K562 treated with DMSO at 1 percent for 24 hours (cell line): ENCODE data around the gene ANKRD31. TPM values are rescaled to one million over a fixed set of nuclear protein-coding genes. Genes with fewer than 3 reads are reported as not detected.

ENCODE experiments used
- total RNA-seq: library from RNA; unstranded; fragments of 300-600 nt; gene quantifications from 2 replicates; pipeline ENCODE4 v1.2.3, GENCODE V29; 2022; ENCODE audit warnings: low read depth; ENCODE audit not compliant: insufficient read depth

Gene ANKRD31, protein sequence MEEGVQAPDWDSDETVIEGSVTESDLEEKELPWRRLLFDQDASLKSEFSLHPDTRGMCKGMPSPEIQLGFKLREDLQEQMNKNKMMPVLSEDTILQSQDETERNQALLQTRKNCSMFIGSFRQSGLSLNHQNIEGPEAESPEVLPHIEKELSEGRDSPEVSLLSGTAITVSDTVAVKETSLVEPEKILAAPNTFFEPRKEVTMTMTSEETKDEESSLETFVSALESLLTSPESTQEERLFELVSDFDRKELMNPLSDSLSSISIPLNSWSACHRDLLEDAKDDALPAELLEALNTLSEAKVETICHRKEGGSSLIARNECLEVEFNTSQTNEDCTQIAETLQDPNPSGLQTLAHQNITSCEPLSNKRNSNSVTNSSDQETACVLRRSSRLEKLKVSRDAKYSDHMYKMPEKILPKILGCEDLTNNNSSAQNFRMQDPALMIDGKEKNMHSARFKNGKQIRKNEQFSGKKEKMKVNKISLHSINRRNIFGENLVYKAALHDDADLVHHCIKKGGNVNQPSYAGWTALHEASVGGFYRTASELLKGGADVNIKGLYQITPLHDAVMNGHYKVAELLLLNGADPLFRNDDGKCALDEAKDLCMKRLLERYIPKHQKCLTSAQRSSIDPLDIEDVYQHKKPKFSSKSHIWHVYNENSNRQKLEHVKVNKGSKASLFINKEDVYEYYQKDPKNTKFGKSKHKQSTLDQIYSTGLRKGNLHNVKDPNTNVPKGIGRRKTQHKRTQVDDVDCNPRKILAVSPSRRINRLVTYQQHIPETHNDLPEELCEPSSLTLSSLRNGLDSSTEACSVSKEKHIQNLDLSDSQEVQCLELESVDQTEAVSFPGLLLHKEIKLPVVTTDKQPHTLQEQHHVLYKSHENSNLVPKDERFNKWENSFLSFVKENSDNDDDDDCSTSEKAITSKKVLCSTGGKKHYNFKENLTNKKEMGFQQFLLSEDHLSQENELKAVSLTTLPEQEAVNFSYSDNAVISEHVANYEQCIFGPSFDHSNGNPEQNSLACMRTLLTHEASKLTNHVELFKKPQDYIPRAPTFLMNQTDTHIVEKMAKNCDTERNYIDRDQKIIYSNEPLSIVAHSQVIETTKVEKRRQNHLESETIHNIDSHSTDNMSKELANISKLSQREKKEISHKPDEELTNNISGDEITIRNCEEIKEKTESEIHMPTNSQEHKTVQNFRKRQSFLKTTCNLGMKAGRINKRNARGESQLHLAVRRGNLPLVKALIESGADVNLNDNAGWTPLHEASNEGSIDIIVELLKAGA (N-terminal part only)
- not detected in 2 replicates for total RNA-seq

DNA sequence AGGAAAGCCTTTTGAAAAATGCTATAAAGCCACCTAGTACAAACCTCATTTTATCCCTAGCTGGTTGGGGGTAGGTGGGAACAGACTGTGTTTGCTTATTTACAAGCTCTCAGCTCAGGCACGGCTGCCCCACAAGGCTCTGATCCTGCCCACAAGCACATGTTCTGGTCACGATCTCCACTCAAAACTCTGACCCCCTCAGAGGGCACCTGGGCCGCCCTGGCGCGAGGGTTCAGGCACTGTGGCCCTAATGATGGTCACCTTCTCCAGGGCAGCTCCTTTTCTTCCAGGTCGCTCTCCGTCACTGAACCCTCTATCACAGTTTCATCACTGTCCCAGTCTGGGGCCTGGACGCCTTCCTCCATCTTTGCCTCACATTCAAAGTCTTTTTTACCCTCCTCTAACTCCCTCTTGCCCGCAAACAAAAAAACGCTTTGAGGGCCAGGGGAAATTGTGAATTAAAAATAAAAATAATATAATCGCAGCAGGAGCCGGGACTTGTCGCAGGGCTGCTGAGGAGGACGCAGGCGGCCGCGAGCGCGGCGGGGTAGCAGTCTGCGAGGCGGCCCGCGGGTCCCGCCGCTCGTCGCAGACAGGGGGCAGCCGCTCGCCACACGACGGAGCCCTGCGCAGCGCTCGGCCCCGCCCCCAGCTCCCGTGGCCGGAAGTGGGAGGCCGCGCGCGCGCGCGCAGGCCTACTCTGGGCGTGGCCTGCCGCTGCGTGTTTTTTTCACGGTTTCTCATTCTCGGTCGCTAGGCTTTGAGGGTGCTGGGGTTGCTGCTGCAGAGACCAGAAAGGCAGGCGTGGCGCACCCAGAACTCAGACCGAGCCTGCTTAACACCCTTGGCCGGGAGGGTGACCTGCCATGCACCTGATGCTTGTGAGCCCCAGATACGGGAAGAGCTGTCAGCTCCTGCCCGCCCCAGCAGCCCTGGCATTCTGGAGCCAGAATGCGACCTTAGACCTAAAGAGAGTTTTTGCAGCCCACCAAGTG lies at the start of gene ANKRD31:
Gene ANKRD31 (minus strand): TSS at position 557 of the 995 bp plus-strand sequence. CDS start 192 bp downstream, at position 365.

DNA sequence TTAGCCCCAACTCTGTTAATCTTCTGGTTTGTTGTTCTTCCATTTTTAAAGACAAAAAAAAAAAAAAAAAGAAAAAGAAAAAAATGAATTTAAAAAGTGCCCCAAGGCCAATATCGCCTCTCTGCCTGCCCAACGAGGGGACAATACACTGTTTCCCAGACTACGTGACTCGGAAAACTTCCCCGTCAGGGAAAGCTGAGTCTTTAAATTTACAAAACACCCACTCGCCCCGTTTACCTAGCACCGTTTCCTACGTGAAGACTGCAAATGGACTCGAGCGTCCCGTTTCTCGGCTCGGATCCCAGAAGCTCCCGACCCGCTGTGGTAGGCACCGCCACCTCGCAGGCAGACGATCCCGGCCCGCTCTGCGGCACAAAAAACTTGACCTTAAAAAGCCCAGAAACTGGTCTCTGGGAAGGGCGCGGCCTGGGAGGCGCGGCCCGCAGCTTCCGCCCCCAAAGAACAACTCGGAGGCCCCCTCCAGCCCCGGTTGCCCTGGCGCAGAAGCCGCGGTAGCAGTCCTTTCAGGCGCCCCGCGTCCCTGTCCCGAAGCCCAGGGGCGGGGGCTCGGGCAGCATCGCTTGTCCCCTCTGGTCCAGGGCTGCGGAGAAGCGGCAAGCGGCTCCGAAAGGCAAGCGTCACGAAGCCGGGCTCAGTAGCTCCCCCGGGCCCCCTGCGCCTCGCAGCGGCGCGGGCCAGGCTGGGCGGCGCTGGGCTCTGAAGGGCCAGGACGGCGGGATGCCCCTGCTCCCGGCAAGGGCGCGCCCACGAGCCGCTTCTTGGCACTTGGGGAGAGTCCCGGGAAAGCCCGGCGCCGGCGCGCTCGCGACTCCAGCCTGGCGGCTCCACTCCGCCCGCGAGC lies 184.3 kb downstream of the ANKRD31 start, which contains the start of gene GCNT4:
Gene GCNT4 (minus strand): TSS at position 367 of the 862 bp plus-strand sequence. CDS start 22,521 bp downstream, outside the sequence.

Other genes with a start within 250 kb of the ANKRD31 start
- not detected in 2 replicates for gene GCNT4, start 184.3 kb downstream of the ANKRD31 start, total RNA-seq
- 18.1 and 21.3 TPM in 2 replicates for gene HMGCR, start 100.3 kb upstream of the ANKRD31 start, total RNA-seq